Measurements from ENCODE around the gene C16orf96. TPM values are rescaled to one million over a fixed set of nuclear protein-coding genes. Genes with fewer than 3 reads are reported as not detected.
A peak's percentile ranks its signal among the peaks of the same experiment; 100 is the strongest.
"Not testable (repeated sequence)": the region's sequence is repeated elsewhere in the genome, so short reads cannot be mapped to it uniquely, and the experiment has no call there.

The C16orf96 gene
- total RNA-seq, 1 donor from 2014 or later, result 0.07 TPM

DNA sequence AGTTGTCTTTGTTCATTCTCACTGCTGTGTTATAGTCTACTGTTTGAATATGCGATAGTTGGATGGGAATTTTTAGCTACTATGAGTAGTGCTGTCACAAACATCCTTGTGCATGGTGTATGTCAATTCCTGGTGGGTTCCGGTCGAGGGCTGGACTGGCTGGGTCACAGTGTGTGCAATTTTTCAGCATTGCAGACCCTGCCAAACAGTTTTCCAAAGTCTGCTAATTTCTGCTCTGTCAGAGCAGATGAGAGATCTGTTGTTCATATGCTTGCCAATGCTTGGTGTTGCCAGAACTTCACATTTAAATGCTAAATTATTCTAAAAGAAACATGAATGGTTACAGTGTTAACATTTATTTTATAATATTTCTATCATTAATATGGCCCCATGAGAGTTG is 3.6 kb upstream of the C16orf96 start:
- ATAC-seq (no peak), DNase-seq (no peak)
- intact Hi-C loops (cut with micrococcal nuclease), result loop anchor here (10.0 kb wide), 1 partner anchor 48 kb away; no protein-coding TSS in a partner anchor

GRCh38 chr16:4556580-4556979 is 440 bp downstream of the C16orf96 start:
- ATAC-seq (no peak), DNase-seq (no peak)
- intact Hi-C loops (cut with micrococcal nuclease), result loop anchor here (10.0 kb wide), 1 partner anchor 52 kb away; no protein-coding TSS in a partner anchor

DNA sequence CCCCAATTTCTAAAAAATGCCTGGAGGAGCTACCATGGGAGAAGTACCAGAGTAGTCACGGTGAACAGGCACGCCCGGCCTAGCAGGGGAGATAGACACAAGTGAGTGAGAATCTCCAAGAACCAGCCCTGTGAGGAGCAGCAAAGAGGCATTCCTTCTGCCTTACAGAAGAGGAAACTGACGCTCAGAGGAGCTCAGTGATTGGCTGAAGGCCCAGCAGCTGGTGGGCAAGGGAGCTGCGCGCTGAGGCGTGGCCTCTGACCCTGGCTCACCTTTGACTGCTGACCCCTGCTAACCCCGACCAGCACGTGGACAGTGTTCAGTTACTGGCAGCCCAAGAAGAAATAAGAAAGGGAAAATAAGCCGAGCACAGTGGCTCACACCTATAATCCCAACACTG is 1.8 kb downstream of the C16orf96 start:
- ATAC-seq, result no peak
- DNase-seq, result no peak
- intact Hi-C loops (cut with micrococcal nuclease), result loop anchor here (10.0 kb wide), 1 partner anchor 53 kb away; no protein-coding TSS in a partner anchor

DNA sequence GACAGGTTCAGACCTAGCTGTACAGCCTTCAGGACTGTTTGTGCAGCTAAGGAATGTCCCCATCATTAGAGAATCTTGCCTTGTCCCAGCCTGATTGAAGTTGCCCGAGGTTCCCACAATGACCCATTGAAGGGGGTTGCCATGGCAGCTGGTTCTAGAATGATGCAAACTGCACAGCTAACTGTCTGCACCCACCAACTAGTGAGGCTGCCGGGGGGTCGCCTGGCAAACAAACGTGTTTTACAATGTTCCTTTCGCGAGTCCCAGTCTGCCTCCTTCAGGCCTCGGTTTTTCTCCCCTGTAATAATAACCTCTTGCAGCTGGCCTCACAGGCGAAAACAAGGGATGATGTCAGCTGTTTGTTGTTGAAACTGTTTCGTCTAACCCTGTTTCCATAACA is 5.5 kb downstream of the C16orf96 start:
- no peak for DNase-seq
- ATAC-seq, result no peak
- intact Hi-C loops (cut with micrococcal nuclease), result no loop called here

- DNase-seq (no peak), ATAC-seq (no peak)
- intact Hi-C loops (cut with micrococcal nuclease), result no loop called here
These were observed 8.6 kb downstream of the C16orf96 start for GRCh38 chr16:4564661-4565267.

DNA sequence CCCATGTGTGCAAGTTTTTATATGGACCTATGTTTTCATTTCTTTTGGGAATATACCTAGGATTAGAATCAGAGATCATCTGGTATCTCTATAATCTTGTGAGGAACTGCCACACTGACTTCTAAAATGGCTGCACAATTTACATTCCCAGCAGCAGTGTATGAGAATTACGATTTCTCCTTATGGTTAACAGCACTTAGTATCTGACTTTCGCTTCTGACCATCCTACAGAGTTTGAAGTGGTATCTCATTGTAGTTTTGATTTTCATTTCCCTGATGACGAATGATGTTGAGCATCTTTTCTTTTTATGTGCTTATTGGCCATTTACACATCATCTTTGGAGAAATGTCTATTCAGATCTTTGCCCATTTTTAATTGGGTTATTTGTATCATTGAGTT is 10.0 kb downstream of the C16orf96 start:
- intact Hi-C loops (cut with micrococcal nuclease), result no loop called here
- ATAC-seq (no peak), DNase-seq (no peak)

DNA sequence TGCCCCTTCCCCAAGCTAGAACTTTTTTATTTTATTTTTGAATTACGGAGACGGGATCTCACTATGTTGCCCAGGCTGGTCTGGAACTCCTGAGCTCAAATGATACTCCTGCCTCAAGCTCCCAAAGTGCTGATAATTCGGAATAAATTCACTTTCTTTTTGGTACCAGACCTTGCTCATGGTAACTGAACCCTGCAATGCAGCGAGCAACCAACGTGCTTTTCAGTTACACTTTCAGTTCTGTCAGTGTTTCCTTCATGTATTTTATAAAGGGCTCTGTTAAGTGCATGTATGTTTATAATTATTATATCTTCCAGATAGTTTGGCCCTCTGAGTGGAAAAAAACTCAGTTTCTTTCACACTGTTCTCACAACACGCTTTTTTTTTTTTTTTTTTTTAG is 13.9 kb downstream of the C16orf96 start:
- intact Hi-C loops (cut with micrococcal nuclease), result no loop called here
- DNase-seq, result no peak
- no peak for ATAC-seq

- DNase-seq (no peak), ATAC-seq (no peak)
- intact Hi-C loops (cut with micrococcal nuclease), result no loop called here
These were observed 14.7 kb downstream of the C16orf96 start for GRCh38 chr16:4570688-4571321.

- ATAC-seq (peak; percentile 85), DNase-seq (peak; percentile 48)
- intact Hi-C loops (cut with micrococcal nuclease), result no loop called here
These were observed 16.6 kb downstream of the C16orf96 start for GRCh38 chr16:4572715-4573114.

DNA sequence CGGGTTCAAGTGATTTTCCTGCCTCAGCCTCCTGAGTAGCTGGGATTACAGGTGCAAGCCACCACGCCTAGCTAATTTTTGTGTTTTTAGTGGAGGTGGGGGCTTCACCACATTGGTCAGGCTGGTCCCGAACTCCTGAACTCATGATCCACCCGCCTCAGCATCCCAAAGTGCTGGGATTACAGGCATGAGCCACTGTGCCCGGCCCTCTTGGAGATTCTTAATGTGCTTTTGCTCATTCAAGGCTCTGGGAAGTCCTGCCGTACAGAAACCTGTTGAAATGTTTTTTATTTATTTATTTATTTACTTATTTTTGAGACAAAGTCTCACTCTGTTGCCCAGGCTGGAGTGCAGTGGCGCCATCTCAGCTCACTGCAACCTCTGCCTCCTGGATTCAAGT is 17.8 kb downstream of the C16orf96 start:
- DNase-seq; ATAC-seq; intact Hi-C loops (cut with micrococcal nuclease): not testable (repeated sequence)

GRCh38 chr16:4574919-4575705 is 19.0 kb downstream of the C16orf96 start:
- no peak for ATAC-seq
- no peak for DNase-seq
- intact Hi-C loops (cut with micrococcal nuclease), result no loop called here

DNA sequence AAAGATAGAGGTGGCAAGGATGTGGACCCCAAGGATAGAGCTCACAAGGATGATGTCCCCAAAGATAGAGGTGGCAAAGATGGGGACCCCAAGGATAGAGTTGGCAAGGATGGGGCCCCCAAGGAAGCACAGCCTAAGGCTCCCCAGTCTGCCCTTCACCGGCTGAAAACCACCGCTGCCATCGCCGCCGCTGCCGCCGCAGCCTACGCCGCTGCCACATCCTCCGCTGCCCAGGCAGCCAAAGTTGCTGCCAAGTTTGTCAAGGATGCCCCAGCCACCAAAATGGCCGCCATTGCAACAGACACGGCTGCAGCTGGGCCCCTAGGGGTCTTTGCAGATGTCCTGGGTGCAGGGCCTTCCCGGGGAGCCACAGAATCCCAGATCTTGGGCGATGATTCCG is 19.9 kb downstream of the C16orf96 start:
- intact Hi-C loops (cut with micrococcal nuclease), result no loop called here
- ATAC-seq (no peak), DNase-seq (no peak)

- ATAC-seq (no peak), DNase-seq (no peak)
- intact Hi-C loops (cut with micrococcal nuclease), result no loop called here
These were observed 22.9 kb downstream of the C16orf96 start for GRCh38 chr16:4578961-4579530.

GRCh38 chr16:4580250-4580649 is 24.1 kb downstream of the C16orf96 start:
- no peak for ATAC-seq
- intact Hi-C loops (cut with micrococcal nuclease), result no loop called here
- no peak for DNase-seq

DNA sequence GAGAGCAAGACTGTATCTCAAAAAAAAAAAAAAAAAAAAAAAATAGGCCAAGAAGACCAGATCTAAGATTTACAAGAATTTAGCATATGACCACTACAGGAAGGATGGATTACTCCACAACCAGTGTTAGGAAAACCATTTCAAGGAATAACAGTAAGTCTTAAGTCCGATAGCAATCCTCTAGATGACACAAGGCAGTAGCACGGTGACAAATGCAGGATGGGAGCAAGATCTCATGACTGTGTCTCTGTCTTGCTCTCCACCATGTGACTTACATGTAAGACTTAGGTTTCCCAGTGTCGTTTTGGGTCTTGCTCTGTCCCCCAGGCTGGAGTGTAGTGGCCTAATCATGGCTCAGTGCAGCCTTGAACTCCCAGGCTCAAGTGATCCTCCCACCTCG is 27.8 kb downstream of the C16orf96 start:
- ATAC-seq, result no peak
- intact Hi-C loops (cut with micrococcal nuclease), result no loop called here

GRCh38 chr16:4586291-4586690 is 30.2 kb downstream of the C16orf96 start:
- intact Hi-C loops (cut with micrococcal nuclease), result no loop called here
- no peak for DNase-seq
- no peak for ATAC-seq

More for the DNA sequence above, 27.8 kb downstream of the C16orf96 start:
- no peak for DNase-seq

DNA sequence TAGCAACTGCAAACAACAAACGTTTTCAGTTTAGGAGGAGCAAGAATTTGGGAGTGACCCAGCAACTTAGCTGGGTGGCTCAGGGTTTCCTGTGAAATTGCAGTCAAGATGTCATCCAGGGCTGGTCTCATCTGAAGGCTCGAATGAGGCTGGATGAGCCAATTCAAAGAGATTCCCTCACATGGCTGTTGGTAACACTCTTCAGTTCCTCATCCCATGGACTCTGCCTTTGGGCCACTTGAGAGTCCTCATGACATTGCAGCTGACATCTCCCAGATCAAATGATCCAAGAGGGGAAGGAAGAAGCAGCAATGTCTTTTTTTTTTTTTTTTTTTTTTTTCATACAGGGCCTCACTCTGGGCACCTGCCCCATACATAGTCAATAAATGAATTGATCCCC is 32.2 kb downstream of the C16orf96 start:
- no peak for ATAC-seq
- DNase-seq, result no peak
- intact Hi-C loops (cut with micrococcal nuclease), result no loop called here

DNA sequence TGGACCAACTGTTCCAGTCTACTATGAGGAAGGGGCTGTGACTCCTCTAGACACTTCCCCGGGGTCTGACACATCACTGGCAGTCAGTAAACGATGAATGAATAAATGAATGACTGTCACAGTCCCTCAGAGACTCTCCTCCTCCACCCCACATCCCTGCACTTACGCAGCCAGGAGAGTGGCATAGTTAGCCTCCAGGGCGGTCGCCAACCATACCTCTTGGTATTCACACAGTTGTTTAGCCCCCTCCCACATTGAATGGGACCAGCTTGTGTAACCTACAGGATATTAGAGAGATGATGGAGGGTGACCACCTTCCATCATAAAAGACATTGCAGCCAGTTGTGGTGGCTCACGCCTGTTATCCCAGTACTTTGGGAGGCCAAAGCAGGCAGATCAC is 32.8 kb downstream of the C16orf96 start:
- DNase-seq (no peak), ATAC-seq (no peak)
- intact Hi-C loops (cut with micrococcal nuclease), result no loop called here

DNA sequence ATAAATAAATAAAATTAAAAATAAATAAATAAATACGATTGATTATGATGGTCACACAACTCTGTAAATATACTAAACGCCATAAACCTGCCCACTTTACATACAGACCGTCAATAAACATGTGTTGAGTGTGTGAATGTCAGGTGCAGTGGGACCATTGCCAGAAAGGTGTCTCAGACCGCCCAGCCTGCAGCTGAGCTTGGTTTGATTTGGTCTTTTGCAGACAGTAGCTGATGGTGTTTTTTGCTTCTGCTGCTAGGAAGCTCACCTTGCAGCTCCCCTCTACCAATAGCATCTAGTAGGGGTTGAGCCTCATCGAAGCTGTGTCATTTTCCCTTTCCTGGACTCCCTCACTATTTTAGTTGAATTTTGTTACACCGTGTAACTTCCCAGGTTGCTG is 35.1 kb downstream of the C16orf96 start:
- intact Hi-C loops (cut with micrococcal nuclease), result no loop called here
- ATAC-seq, result no peak
- no peak for DNase-seq

Data from left ventricle myocardium superior (tissue), 1 donor.